Fibroblast of lung (primary cell): ENCODE measurements around the gene RILPL2.

Source experiments
- CTCF ChIP-seq, 2 donors: IDR thresholded peaks in 1 of 2; conservative IDR thresholded peaks in 1 of 2; 1 replicate in 1 of 2; 2 replicates in 1 of 2; pipeline ENCODE4 v1.5.1; 2011 to 2012; ENCODE audit warnings: low read length in 2 of 2, control low read depth in 1 of 2, inconsistent platforms in 1 of 2, low read depth in 1 of 2, mild to moderate bottlenecking in 1 of 2
- EZH2 ChIP-seq: IDR thresholded peaks from 2 replicates; pipeline ENCODE4 v1.5.1; 2012; ENCODE audit warnings: low read length, control low read depth, mild to moderate bottlenecking; ENCODE audit errors: missing control alignments

GRCh38 chr12:123478069-123478468, 41.6 kb upstream of the RILPL2 start:
- TF ChIP-seq CTCF (conservative IDR thresholded peaks at IDR 0.05 in 1 of 2, IDR thresholded peaks at IDR 0.05 in 1 of 2; ENCODE audit: low read depth in 1 of 2, low read length in 2 of 2) (no peak), EZH2 (no peak)
